Transverse colon (tissue), 4 donors: Measurements from ENCODE around the gene PIEZO2. TPM values are rescaled to one million over a fixed set of nuclear protein-coding genes. Genes with fewer than 3 reads are reported as not detected.

Experiments
- DNase-seq: peaks from one replicate; pipeline ENCODE4 v3.0.0-alpha.2; 2019
- H3K27ac ChIP-seq, 4 donors: fragments of 200-600 bp; sonication (generic); 2 replicates each; pipeline ENCODE4 v1.5.1; 2016 to 2018; ENCODE audit warnings: inconsistent platforms in 4 of 4
- H3K27me3 ChIP-seq: fragments of 200-600 bp; sonication (generic); 2 replicates; pipeline ENCODE4 v1.5.1; 2017; ENCODE audit warnings: inconsistent platforms
- H3K36me3 ChIP-seq, 4 donors: fragments of 200-600 bp; sonication (generic); 2 replicates each; pipeline ENCODE4 v1.5.1; 2017 to 2019; ENCODE audit warnings: inconsistent platforms in 4 of 4
- H3K4me1 ChIP-seq, 4 donors: fragments of 200-600 bp; sonication (generic); 2 replicates each; pipeline ENCODE4 v1.5.1; 2017 to 2020; ENCODE audit warnings: inconsistent platforms in 4 of 4
- H3K4me3 ChIP-seq, 4 donors: fragments of 200-600 bp; sonication (generic); 1 replicate in 1 of 4; 2 replicates in 3 of 4; pipeline versions ENCODE4 v1.5.1 to v1.6.1; 2017 to 2019; ENCODE audit warnings: inconsistent platforms in 4 of 4
- H3K9me3 ChIP-seq, 2 donors: fragments of 200-600 bp; sonication (generic); 2 replicates each; pipeline ENCODE4 v1.5.1; 2017 to 2019; ENCODE audit warnings: inconsistent platforms in 2 of 2
- EP300 ChIP-seq: sonication (generic); formaldehyde crosslinking; IDR thresholded peaks from one replicate; pipeline ENCODE4 v1.6.1; 2017; ENCODE audit warnings: antibody characterized with exemption, low read depth
- POLR2A ChIP-seq: fragments of 450-650 bp; IDR thresholded peaks from one replicate; pipeline ENCODE4 v1.6.1; 2016; ENCODE audit warnings: antibody characterized with exemption, mild to moderate bottlenecking, moderate library complexity
- POLR2AphosphoS5 ChIP-seq, 3 donors: sonication (generic); formaldehyde crosslinking; IDR thresholded peaks; one replicate each; pipeline ENCODE4 v1.6.1; 2016; ENCODE audit warnings: antibody characterized with exemption in 3 of 3
- WGBS, 2 donors: methylation state at CpG; one replicate each; pipeline ENCODE4 v1.1.5; 2018; ENCODE audit warnings: low coverage in 1 of 2; 5-methylcytosine and 5-hydroxymethylcytosine counted together
- in situ Hi-C, 4 donors: fragments of 200-750 bp; cut with MboI; loops; one replicate each; pipeline versions ENCODE4 v1.15.0 to v1.15.1; 2017; ENCODE audit warnings: low sequenced_read_pairs in 3 of 4, low pct_ligation_motif_present in 1 of 4, low pct_unique_long_range_greater_than_20kb in 1 of 4
- intact Hi-C: fragments of 100-400 bp; cut with DNase I; formaldehyde crosslinking; loops from one replicate; pipeline ENCODE4 v1.15.1; 2023; ENCODE audit warnings: low total_unique reads
- total RNA-seq, 4 donors: library from RNA; depleted of rRNA; stranded (reverse); fragments of >200 nt; gene quantifications; one replicate each; pipeline ENCODE4 v1.1.0, GENCODE V29; 2016
- TF ChIP-seq, protein P1 (sequence below), 5 experiments: fragments of 200-600 bp in 3 of 5; fragments of 450-650 bp in 2 of 5; sonication (generic) in 3 of 5; IDR thresholded peaks; 1 replicate in 2 of 5; 2 replicates in 3 of 5; pipeline ENCODE4 v1.5.1; 2016 to 2017; ENCODE audit warnings: antibody characterized with exemption in 5 of 5, inconsistent platforms in 3 of 5, mild to moderate bottlenecking in 2 of 5, moderate library complexity in 1 of 5

Gene PIEZO2
- total RNA-seq, 4 donors from 2014 or later: 2.9 to 7.5 (median 4.5) TPM

DNA sequence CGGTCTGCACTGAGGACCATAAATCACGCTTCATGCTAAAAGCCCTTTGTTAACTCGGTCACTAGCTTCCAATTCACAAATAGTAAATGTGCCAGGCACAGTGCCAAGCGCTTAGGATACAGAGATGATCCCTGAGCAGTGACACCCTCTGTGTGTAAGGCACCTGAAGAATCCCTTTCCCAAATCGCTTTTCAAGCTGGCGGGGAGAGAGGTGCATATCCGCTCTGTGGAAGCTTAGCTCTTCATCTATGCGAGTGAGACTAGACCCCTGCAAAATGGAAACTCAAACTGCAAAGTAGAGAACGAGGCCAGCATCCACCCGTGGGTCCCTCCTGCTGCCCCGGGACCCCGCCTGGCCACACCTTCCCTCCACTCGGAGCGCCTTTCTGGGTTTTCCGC is 2.4 kb downstream of the PIEZO2 start:
- Histone ChIP-seq H3K27ac (no peak overlapping the region), H3K9me3 (no peaks in the 10 kb centered on the region), H3K36me3 (no peaks in the 10 kb centered on the region), H3K4me1 (peaks cover 0 to 18% (median 9%) of the 10 kb centered on the region in 4 donors), H3K27me3 (peaks cover 40% of the 10 kb centered on the region), H3K4me3 (no peak overlapping the region)
- TF ChIP-seq, protein P1, sequence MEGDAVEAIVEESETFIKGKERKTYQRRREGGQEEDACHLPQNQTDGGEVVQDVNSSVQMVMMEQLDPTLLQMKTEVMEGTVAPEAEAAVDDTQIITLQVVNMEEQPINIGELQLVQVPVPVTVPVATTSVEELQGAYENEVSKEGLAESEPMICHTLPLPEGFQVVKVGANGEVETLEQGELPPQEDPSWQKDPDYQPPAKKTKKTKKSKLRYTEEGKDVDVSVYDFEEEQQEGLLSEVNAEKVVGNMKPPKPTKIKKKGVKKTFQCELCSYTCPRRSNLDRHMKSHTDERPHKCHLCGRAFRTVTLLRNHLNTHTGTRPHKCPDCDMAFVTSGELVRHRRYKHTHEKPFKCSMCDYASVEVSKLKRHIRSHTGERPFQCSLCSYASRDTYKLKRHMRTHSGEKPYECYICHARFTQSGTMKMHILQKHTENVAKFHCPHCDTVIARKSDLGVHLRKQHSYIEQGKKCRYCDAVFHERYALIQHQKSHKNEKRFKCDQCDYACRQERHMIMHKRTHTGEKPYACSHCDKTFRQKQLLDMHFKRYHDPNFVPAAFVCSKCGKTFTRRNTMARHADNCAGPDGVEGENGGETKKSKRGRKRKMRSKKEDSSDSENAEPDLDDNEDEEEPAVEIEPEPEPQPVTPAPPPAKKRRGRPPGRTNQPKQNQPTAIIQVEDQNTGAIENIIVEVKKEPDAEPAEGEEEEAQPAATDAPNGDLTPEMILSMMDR (IDR thresholded peaks at IDR 0.05): no peak
- no peak for TF ChIP-seq EP300
- no peak for TF ChIP-seq POLR2A
- no peak for TF ChIP-seq POLR2AphosphoS5 (IDR thresholded peaks at IDR 0.05)
- no peak for DNase-seq
- 20 to 61% methylated on average over 1 to 15 of the region's 15 CpGs for WGBS, 2 donors
- in situ Hi-C loops: no loop called here
- intact Hi-C loops: no loop called here

DNA sequence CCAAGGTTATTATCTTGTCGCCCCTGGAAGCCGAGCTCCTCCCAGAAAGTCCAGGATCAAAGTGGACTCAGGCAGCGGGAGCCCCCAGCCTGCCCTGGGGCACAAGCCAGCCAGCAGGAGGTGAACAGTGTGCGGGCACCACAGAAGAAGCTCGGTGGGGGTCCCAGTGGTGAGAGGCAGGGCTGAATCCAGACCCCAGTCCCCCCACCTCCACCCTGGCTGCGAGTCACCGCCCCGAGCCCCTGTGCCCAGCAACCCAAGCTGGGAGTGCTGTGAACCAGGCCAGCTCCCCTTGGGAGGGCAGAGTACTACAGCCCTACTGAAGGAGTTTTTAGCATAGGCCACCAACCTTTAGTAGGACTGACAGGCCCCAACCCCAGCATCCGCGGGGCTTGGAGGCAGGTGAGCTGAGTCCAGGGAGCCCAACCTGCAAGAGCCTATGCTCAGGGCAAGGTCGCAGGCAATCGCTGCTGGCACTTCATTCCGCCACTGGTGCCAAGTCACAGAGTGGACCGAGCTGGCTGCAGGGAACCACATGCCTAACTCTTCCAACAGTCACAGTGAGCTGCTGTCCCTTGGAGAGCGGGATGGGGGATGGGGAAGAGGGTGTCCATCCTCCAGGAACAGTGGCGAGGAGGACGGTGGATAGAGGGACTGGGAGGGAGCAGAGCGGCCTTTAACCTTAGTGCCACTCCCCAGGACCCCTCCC is 3.0 kb downstream of the PIEZO2 start:
- DNase-seq: no peak
- peaks cover 40% of the 10 kb centered on the region for H3K27me3 ChIP-seq
- H3K9me3 ChIP-seq: no peaks in the 10 kb centered on the region
- peaks cover 0 to 18% (median 9%) of the 10 kb centered on the region in 4 donors for H3K4me1 ChIP-seq
- no peaks in the 10 kb centered on the region for H3K36me3 ChIP-seq
- intact Hi-C loops: no loop called here
- no peak overlapping the region for H3K4me3 ChIP-seq
- no peak overlapping the region for H3K27ac ChIP-seq
- 32 to 77% methylated on average over 3 to 18 of the region's 18 CpGs for WGBS, 2 donors
- no peak for TF ChIP-seq POLR2AphosphoS5 (IDR thresholded peaks at IDR 0.05)
- no peak for TF ChIP-seq EP300
- TF ChIP-seq POLR2A: no peak
- in situ Hi-C loops: no loop called here

DNA sequence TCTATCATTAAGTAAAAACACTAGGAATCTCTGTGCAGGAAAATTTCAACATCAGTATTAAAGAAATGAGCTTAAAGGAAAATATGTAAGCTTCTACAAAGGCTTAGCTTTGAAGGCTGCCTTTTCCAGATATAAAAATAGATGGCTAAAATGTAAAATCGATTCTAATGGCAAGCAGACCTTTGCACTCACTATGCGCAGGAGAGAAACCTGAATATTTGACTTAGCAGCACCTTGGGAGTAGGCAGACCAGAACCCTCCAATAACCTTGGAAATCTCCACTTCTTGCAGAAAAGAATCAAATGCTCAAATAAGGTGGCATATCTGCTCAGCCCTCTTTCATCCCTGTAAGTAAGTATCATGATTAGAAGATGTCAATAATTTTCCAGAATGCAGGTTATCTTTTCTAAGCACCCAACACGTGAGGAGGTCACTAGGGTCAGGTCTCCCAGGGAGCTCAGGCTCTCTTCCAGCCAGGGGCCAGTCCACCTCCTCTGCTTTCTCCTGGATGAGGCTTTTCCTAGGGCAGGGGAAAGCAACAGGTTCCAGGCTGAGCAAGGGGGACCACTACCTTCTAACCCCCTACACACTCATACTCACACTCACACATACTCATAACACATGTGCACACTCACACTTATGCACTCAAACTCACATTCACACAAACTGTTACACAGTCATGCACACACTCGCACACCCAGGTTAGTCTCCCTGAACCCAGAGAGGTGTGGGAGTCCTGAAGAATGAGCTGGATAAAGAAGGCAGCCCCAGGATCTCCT is 3.8 kb downstream of the PIEZO2 start:
- no peaks in the 10 kb centered on the region for H3K36me3 ChIP-seq
- in situ Hi-C loops (no loop called here), intact Hi-C loops (no loop called here)
- 61 to 76% methylated on average over 2 to 4 of the region's 4 CpGs for WGBS, 2 donors
- TF ChIP-seq EP300 (no peak), POLR2A (no peak), POLR2AphosphoS5 (IDR thresholded peaks at IDR 0.05) (no peak)
- TF ChIP-seq, protein P1 (IDR thresholded peaks at IDR 0.05): no peak
- peaks cover 40% of the 10 kb centered on the region for H3K27me3 ChIP-seq
- H3K4me3 ChIP-seq: no peak overlapping the region
- no peak overlapping the region for H3K27ac ChIP-seq
- DNase-seq: no peak
- peaks cover 0 to 18% (median 9%) of the 10 kb centered on the region in 4 donors for H3K4me1 ChIP-seq
- H3K9me3 ChIP-seq: no peaks in the 10 kb centered on the region

DNA sequence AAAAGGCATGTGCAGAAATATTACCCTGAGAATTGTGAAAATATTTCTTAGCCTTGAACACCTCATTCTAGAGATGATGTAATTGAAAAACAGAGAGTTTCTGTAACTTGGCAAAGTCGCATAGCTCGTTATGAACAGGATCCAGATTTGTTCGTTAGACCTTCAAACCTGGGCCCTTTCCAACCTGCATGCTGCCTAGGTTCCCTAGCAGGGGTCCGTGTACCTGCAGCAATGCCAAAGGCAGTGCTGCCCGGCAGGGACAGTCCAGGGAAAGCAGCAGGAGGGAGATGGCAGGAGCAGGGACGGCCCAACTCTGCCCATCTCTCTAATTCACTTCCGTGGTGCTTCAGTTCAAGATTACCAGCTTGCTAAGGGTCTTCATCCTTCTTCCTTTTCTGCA is 12.0 kb downstream of the PIEZO2 start:
- intact Hi-C loops (no loop called here), in situ Hi-C loops (no loop called here)
- 72 to 79% methylated on average over 4 to 7 of the region's 7 CpGs for WGBS, 2 donors
- no peaks in the 10 kb centered on the region for H3K36me3 ChIP-seq
- H3K27ac ChIP-seq: no peak overlapping the region
- no peaks in the 10 kb centered on the region for H3K9me3 ChIP-seq
- no peaks in the 10 kb centered on the region for H3K27me3 ChIP-seq
- H3K4me1 ChIP-seq: no peaks in the 10 kb centered on the region
- no peak for DNase-seq
- TF ChIP-seq, protein P1 (IDR thresholded peaks at IDR 0.05): no peak
- no peak for TF ChIP-seq POLR2A
- TF ChIP-seq POLR2AphosphoS5 (IDR thresholded peaks at IDR 0.05): no peak
- TF ChIP-seq EP300: no peak
- H3K4me3 ChIP-seq: no peak overlapping the region
